Inflammatory macrophage (primary cell): Measurements from ENCODE around the gene CNST.
"Not testable (repeated sequence)": the region's sequence is repeated elsewhere in the genome, so short reads cannot be mapped to it uniquely, and the experiment has no call there.

Experiments used
- DNase-seq, 2 donors: peaks; one replicate each; pipeline ENCODE4 v3.0.0-alpha.2; 2020 to 2022

Gene CNST

GRCh38 chr1:246622035-246622652 lies 55.9 kb downstream of the CNST start:
- no peak for DNase-seq

- no peak for DNase-seq
Measured at GRCh38 chr1:246624091-246624490, 57.8 kb downstream of the CNST start.

DNA sequence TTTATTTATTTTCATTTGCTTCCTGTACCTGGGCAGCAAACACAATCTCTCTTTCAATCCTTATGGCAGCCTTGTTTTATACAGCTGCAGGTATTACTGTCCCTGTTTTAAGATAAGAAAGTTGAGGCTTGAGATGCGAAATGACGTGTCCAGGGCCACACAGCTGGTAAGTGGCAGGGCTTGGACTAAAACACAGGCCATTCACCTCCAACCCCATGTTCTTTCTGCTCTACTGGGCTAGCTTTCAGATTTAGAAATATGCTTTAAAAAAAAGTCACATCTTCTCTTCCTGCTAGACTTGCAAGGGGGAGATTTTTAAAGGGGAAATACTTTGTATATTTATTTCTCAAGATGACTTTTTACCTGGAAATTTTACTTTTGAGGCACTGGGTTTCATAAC lies 62.8 kb downstream of the CNST start:
- DNase-seq = no peak

DNA sequence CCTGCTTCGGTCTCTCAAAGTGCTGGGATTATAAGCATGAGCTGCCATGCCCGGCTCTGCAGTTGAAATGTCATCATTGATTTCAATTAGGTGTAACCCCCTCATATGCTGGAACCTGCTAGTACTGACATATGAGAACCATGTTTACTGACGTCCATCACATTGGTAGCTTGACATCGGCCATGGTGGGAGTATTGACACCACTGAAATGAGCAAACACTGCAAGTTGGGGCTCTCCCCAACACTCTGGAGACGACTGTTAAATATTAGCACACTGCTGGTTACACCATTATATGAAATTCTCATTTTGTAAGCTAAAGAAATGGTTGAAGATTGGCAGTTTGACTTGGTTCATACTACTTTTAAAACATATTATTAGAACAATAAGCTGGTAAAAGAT lies 63.7 kb downstream of the CNST start:
- no peak for DNase-seq

GRCh38 chr1:246631426-246631825 lies 65.2 kb downstream of the CNST start:
- DNase-seq = no peak

- DNase-seq = peak in 1 of 2 donors; percentile 1
Measured at GRCh38 chr1:246632281-246633168, 66.3 kb downstream of the CNST start.

DNA sequence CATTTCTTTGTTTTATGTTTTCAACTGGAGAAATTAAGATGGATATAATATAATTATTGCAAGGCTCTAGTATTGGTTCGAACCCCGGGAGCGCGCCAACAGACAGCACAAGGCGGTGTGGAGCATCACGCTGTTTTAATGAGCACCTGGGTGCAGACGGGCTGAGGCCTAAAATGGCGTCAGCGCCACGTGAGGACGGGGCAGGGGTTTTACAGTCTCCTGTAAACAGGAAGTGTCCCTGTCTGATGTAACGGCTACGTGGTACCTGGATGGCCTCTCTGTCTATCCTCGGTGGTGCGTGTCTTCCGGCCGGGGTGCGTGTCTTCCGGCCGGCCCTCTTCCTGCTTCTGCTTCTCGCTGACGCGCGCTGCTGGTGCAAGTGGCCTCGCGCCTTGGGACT lies 68.4 kb downstream of the CNST start:
- not testable (repeated sequence) for DNase-seq

GRCh38 chr1:246638941-246639655 lies 72.8 kb downstream of the CNST start:
- no peak for DNase-seq

DNA sequence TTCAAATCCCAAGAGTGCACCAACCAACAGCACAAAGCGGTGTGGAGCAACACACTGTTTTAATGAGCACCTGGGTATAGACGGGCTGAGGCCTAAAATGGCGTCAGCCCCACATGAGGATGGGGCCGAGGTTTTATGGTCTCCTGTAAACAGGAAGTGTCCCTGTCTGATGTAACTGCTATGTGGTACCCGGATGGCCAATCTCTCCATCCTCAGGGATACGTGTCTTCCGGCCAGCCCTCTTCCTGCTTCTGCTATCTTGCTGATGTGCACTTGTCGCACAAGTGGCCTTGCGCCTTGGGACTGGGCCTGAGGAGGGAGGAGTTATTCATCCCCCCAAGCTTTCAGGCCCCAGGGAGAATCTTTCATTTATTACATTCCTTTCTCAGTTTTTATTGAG lies 73.5 kb downstream of the CNST start:
- no peak for DNase-seq

GRCh38 chr1:246640747-246641146 lies 74.5 kb downstream of the CNST start:
- no peak for DNase-seq

DNA sequence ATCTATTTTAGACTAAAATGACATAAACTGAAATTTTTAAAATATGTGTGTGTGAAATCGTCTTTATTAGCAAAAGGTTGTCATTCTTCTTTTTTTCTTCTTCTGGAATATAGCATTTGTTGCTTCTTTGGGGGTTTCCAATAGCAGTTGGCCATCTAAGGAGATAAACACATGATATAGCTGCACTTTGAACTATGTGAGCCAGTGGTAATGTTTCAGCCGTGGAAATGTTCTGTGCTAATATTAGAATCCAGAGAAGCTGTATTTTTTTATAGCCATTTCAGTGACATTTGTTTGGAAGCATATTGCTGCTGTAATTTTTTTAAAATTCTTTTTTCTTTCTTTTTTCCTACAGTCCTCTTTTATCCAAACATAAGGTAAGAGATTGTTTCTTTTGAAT lies 75.1 kb downstream of the CNST start:
- no peak for DNase-seq

GRCh38 chr1:246642719-246643118 lies 76.5 kb downstream of the CNST start:
- no peak for DNase-seq

DNA sequence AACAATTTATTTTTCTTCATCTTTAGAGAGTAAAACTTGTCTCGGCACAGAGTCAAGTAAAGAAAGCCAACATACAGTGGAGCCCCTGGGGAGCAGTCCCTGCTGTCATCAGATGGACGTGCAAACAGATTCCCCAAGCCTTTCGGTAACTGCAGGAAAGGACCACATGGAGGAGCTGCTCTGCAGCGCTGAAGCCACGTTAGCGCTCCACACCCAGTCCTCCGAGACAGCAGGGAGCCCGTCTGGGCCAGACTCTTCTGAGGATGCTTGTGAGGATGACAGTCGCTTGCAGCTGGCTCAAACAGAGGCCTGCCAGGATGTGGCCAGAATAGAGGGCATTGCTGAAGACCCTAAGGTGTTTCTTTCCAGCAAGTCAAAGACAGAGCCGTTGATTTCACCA lies 80.9 kb downstream of the CNST start:
- DNase-seq = no peak

DNA sequence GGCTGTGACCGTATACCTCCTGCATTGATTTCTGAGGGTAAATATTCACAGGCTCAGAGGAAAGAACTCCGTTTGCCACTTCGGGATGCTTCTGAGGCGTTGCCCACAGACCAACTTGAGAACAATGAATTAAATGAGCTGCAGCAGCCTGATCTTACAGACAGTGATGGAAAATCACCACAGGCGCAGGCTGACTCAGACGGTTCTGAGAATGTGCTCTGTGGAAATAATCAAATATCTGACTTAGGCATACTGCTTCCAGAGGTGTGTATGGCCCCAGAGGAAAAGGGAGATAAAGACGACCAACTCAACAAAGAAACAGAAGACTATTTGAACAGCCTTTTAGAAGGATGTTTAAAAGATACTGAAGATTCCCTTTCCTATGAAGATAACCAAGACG lies 81.3 kb downstream of the CNST start:
- DNase-seq = no peak

DNA sequence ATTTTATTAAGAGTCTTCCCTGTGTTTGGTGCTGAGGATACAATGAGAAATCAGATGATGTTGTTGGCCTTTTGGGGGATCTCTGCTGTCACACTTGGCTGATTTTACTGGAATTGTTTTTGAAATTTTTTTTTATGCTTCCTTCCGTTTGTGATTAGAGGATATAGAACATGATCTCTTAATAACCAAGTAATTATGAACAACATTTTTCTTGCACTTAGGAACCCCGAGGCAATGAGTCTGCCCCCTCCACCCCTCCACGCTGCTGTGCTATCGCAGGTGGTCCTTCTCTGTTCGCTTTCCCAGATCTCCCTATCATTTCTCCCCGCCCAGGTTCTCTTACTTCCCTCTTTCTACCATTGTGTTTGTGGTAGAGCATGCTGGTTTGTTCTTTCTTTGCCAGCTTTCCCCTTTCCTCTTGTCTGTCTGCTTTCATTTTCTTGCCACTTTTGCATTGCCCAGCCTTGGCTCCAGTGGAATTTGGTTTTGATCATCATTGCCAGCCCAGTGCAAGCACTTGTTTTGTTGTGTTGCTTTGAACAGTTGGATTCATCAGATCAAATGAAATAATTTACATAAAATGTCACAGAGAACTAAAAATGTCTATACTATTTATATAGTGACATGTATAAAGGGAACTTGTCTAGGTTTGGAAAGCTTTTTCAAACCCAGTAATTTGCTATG lies 84.9 kb downstream of the CNST start:
- no peak for DNase-seq

- no peak for DNase-seq
Measured at GRCh38 chr1:246658567-246658966, 92.3 kb downstream of the CNST start.

DNA sequence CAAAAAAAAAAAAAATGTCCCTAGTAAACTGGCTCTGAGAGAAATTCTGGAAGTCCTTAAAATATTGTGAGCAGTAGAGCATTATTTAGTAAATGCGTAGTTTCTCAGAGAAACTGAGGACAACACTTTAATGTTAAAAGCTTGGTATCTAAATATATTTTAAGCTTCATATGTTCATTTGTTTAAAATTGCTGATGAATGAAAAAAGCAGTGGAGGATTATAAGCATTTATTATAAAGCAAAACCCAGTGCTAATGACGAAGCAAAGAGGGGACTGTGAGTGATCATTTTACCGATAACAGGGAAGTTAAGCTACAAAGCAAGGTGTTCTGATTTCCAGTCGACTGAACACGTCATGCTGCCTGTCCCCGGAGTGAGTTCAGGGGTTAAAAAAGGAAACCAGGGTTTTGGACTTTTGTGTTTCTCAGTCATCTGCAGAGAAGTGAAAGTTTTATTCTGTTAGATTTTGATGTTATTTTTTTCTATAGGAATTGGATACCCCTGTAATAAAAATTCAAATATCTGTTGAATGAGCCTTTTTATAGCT lies 93.4 kb downstream of the CNST start:
- no peak for DNase-seq

- DNase-seq = no peak
Measured at GRCh38 chr1:246661451-246661850, 95.2 kb downstream of the CNST start.

GRCh38 chr1:246667773-246668172 lies 101.5 kb downstream of the CNST start:
- no peak for DNase-seq

DNA sequence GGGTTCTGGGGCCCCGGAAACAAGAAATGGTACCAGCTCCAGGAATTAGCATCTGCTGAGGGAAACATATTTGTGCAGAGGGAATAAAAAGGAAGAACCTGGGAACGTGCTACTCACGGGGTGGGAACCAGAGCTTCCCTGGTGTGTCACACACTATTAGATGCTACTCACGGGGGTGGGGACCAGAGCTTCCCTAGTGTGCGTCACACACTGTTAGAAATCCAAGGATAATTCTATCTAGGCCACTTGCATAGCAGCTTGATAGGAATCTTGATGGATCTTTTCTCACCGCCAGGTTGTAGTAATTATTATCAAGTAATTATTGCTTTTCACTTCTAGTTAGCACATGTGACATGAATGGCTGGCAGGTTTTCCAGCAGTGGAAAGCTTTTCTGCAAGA lies 103.4 kb downstream of the CNST start:
- DNase-seq = no peak

- no peak for DNase-seq
Measured at GRCh38 chr1:246674049-246674448, 107.8 kb downstream of the CNST start.

- DNase-seq = no peak
Measured at GRCh38 chr1:246677842-246678241, 111.6 kb downstream of the CNST start.
